ENCODE results near the gene CSRP1. TPM values are rescaled to one million over a fixed set of nuclear protein-coding genes. Genes with fewer than 3 reads are reported as not detected.

CSRP1 gene
- total and polyA plus RNA-seq, 2 donors (not counting 1 experiment from before 2014, with no cell fraction given): 23.8 to 36.7 TPM

- Mint-ChIP-seq H3K9me3 (ENCODE audit: insufficient read depth) (no peaks in the 10 kb centered on the region), H3K27ac (no peak overlapping the region), H3K4me3 (no peak overlapping the region), H3K27me3 (no peaks in the 10 kb centered on the region), H3K4me1 (peaks cover 6% of the 10 kb centered on the region)
- Histone ChIP-seq H3K36me3 (replicated peaks in 1 of 2; ENCODE audit: control extremely low read depth in 1 of 2, control insufficient read depth in 1 of 2, extremely low read depth in 1 of 2, insufficient read depth in 2 of 2, low read length in 1 of 2) (no peaks in the 10 kb centered on the region), H3K4me1 (ENCODE audit: control insufficient read depth in 2 of 2, insufficient read depth in 2 of 2, low read length in 2 of 2) (no peaks in the 10 kb centered on the region), H3K27me3 (replicated peaks in 1 of 4; ENCODE audit: control extremely low read depth in 1 of 4, control insufficient read depth in 3 of 4, insufficient read depth in 4 of 4, low read length in 3 of 4) (no peaks in the 10 kb centered on the region), H3K9me3 (ENCODE audit: control extremely low read depth in 1 of 3, control insufficient read depth in 2 of 3, insufficient read depth in 1 of 3, low read length in 2 of 3) (no peaks in the 10 kb centered on the region), H3K4me3 (ENCODE audit: control extremely low read depth in 1 of 5, extremely low read depth in 1 of 5, insufficient read depth in 1 of 5, low read depth in 2 of 5, low read length in 4 of 5) (no peak overlapping the region), H3K79me2 (ENCODE audit: control insufficient read depth, insufficient read depth, low read length) (no peaks in the 10 kb centered on the region), H2AFZ (ENCODE audit: insufficient read depth, low read depth, low read length, poor library complexity, severe bottlenecking) (no peak overlapping the region), H3K9ac (ENCODE audit: low read length) (no peak overlapping the region), H4K20me1 (ENCODE audit: control insufficient read depth, insufficient read depth, low read length, poor library complexity, severe bottlenecking) (peaks cover 9% of the 10 kb centered on the region), H3K4me2 (replicated peaks; ENCODE audit: low read depth, low read length, poor library complexity, severe bottlenecking) (no peak overlapping the region), H3K27ac (ENCODE audit: low read length in 2 of 2) (no peak overlapping the region)
- no peak for TF ChIP-seq EZH2 (IDR thresholded peaks at IDR 0.05; ENCODE audit: borderline replicate concordance, insufficient read depth, low read depth, low read length, poor library complexity, severe bottlenecking)
- TF ChIP-seq CTCF (IDR thresholded peaks at IDR 0.05): no peak
- WGBS (ENCODE audit: insufficient coverage): no CpG with 5 or more reads among the region's 2 CpGs
- intact Hi-C loops (cut with micrococcal nuclease): no loop called here
- ChIA-PET CTCF (interaction anchor here (1.5 to 13.3 kb wide), 4 partner anchors 11 to 81 kb away, joined by 3 to 407 read pairs (median 20); no protein-coding TSS in a partner anchor), POLR2A (no interaction called here)
- ATAC-seq (ENCODE audit: low read depth) (no peak), DNase-seq (no peak)
These were observed 9.7 kb upstream of the CSRP1 start for GRCh38 chr1:201516511-201517127.

- H3K9me3 ChIP-seq (ENCODE audit: control extremely low read depth in 1 of 3, control insufficient read depth in 2 of 3, insufficient read depth in 1 of 3, low read length in 2 of 3): no peaks in the 10 kb centered on the region
- Mint-ChIP-seq H3K4me1 (peaks cover 7% of the 10 kb centered on the region), H3K27ac (no peak overlapping the region), H3K9me3 (ENCODE audit: insufficient read depth) (no peaks in the 10 kb centered on the region), H3K4me3 (no peak overlapping the region), H3K27me3 (no peaks in the 10 kb centered on the region)
- H3K79me2 ChIP-seq (ENCODE audit: control insufficient read depth, insufficient read depth, low read length): no peaks in the 10 kb centered on the region
- ChIA-PET CTCF (interaction anchor here (1.0 to 13.3 kb wide), 4 partner anchors 9 to 80 kb away, joined by 4 to 407 read pairs (median 20); partner anchors contain the start of gene CSRP1), POLR2A (no interaction called here)
- H3K4me1 ChIP-seq (ENCODE audit: control insufficient read depth in 2 of 2, insufficient read depth in 2 of 2, low read length in 2 of 2): peaks cover 0 to 3% of the 10 kb centered on the region in 2 donors
- ATAC-seq (ENCODE audit: low read depth): no peak
- no peak overlapping the region for H3K4me3 ChIP-seq (ENCODE audit: control extremely low read depth in 1 of 5, extremely low read depth in 1 of 5, insufficient read depth in 1 of 5, low read depth in 2 of 5, low read length in 4 of 5)
- H3K27ac ChIP-seq (ENCODE audit: low read length in 2 of 2): no peak overlapping the region
- no peak overlapping the region for H2AFZ ChIP-seq (ENCODE audit: insufficient read depth, low read depth, low read length, poor library complexity, severe bottlenecking)
- TF ChIP-seq EZH2 (IDR thresholded peaks at IDR 0.05; ENCODE audit: borderline replicate concordance, insufficient read depth, low read depth, low read length, poor library complexity, severe bottlenecking) (no peak), CTCF (IDR thresholded peaks at IDR 0.05) (no peak)
- peaks cover 9% of the 10 kb centered on the region for H4K20me1 ChIP-seq (ENCODE audit: control insufficient read depth, insufficient read depth, low read length, poor library complexity, severe bottlenecking)
- no peak for DNase-seq
- intact Hi-C loops (cut with micrococcal nuclease): no loop called here
- WGBS (ENCODE audit: insufficient coverage): 60% methylated on average over 1 of the region's 1 CpG
- no peak overlapping the region for H3K4me2 ChIP-seq (replicated peaks; ENCODE audit: low read depth, low read length, poor library complexity, severe bottlenecking)
- no peaks in the 10 kb centered on the region for H3K27me3 ChIP-seq (replicated peaks in 1 of 4; ENCODE audit: control extremely low read depth in 1 of 4, control insufficient read depth in 3 of 4, insufficient read depth in 4 of 4, low read length in 3 of 4)
- H3K36me3 ChIP-seq (replicated peaks in 1 of 2; ENCODE audit: control extremely low read depth in 1 of 2, control insufficient read depth in 1 of 2, extremely low read depth in 1 of 2, insufficient read depth in 2 of 2, low read length in 1 of 2): no peaks in the 10 kb centered on the region
- H3K9ac ChIP-seq (ENCODE audit: low read length): no peak overlapping the region
These were observed 9.0 kb upstream of the CSRP1 start for GRCh38 chr1:201515895-201516294.
